ENCODE results near the gene GPNMB.
A peak's percentile ranks its signal among the peaks of the same experiment; 100 is the strongest.

GPNMB gene

GRCh38 chr7:23290993-23291392 lies 44.4 kb downstream of the GPNMB start:
- no peak overlapping the region for H3K4me3 ChIP-seq (ENCODE audit: low read depth, low read length)
- no peak for TF ChIP-seq POLR2A (IDR thresholded peaks at IDR 0.05; ENCODE audit: extremely low read depth, insufficient read length)
- TF ChIP-seq MAX (IDR thresholded peaks at IDR 0.05; ENCODE audit: low read depth, low read length) = no peak
- TF ChIP-seq MYC (IDR thresholded peaks at IDR 0.05; ENCODE audit: low read depth, low read length) = no peak
- no peak for TF ChIP-seq CTCF (IDR thresholded peaks at IDR 0.05; ENCODE audit: low read depth, low read length)
- no peak for DNase-seq (ENCODE audit: low read depth)

GRCh38 chr7:23291957-23292560 lies 45.5 kb downstream of the GPNMB start:
- no peak for DNase-seq (ENCODE audit: low read depth)
- TF ChIP-seq POLR2A (IDR thresholded peaks at IDR 0.05; ENCODE audit: extremely low read depth, insufficient read length) = no peak
- TF ChIP-seq CTCF (IDR thresholded peaks at IDR 0.05; ENCODE audit: low read depth, low read length) = no peak
- no peak for TF ChIP-seq MAX (IDR thresholded peaks at IDR 0.05; ENCODE audit: low read depth, low read length)
- TF ChIP-seq MYC (IDR thresholded peaks at IDR 0.05; ENCODE audit: low read depth, low read length) = no peak
- no peak overlapping the region for H3K4me3 ChIP-seq (ENCODE audit: low read depth, low read length)

- H3K4me3 ChIP-seq (ENCODE audit: low read depth, low read length) = no peak overlapping the region
- TF ChIP-seq MYC (IDR thresholded peaks at IDR 0.05; ENCODE audit: low read depth, low read length) (no peak), MAX (IDR thresholded peaks at IDR 0.05; ENCODE audit: low read depth, low read length) (no peak), POLR2A (IDR thresholded peaks at IDR 0.05; ENCODE audit: extremely low read depth, insufficient read length) (no peak), CTCF (IDR thresholded peaks at IDR 0.05; ENCODE audit: low read depth, low read length) (no peak)
- DNase-seq (ENCODE audit: low read depth) = no peak
Measured at GRCh38 chr7:23292623-23293022, 46.0 kb downstream of the GPNMB start.

GRCh38 chr7:23293500-23294073 lies 47.0 kb downstream of the GPNMB start:
- TF ChIP-seq POLR2A (IDR thresholded peaks at IDR 0.05; ENCODE audit: extremely low read depth, insufficient read length) (no peak), MAX (IDR thresholded peaks at IDR 0.05; ENCODE audit: low read depth, low read length) (no peak), MYC (IDR thresholded peaks at IDR 0.05; ENCODE audit: low read depth, low read length) (no peak), CTCF (IDR thresholded peaks at IDR 0.05; ENCODE audit: low read depth, low read length) (no peak)
- H3K4me3 ChIP-seq (ENCODE audit: low read depth, low read length) = no peak overlapping the region
- DNase-seq (ENCODE audit: low read depth) = no peak

GRCh38 chr7:23294549-23295400 lies 48.2 kb downstream of the GPNMB start:
- TF ChIP-seq MYC (IDR thresholded peaks at IDR 0.05; ENCODE audit: low read depth, low read length) (0 out of 2 replicates have a peak, but pooled peaks have one; percentile 11), POLR2A (IDR thresholded peaks at IDR 0.05; ENCODE audit: extremely low read depth, insufficient read length) (no peak)
- no peak overlapping the region for H3K4me3 ChIP-seq (ENCODE audit: low read depth, low read length)
- DNase-seq (ENCODE audit: low read depth) = peak; percentile 92

GRCh38 chr7:23295401-23295697 lies 48.8 kb downstream of the GPNMB start:
- H3K4me3 ChIP-seq (ENCODE audit: low read depth, low read length) = no peak overlapping the region
- no peak for DNase-seq (ENCODE audit: low read depth)
- TF ChIP-seq POLR2A (IDR thresholded peaks at IDR 0.05; ENCODE audit: extremely low read depth, insufficient read length) (no peak), MYC (IDR thresholded peaks at IDR 0.05; ENCODE audit: low read depth, low read length) (no peak), CTCF (IDR thresholded peaks at IDR 0.05; ENCODE audit: low read depth, low read length) (no peak), MAX (IDR thresholded peaks at IDR 0.05; ENCODE audit: low read depth, low read length) (no peak)
